Thymus (tissue), 11 donors: ENCODE data around the gene NLGN1. TPM values are rescaled to one million over a fixed set of nuclear protein-coding genes. Genes with fewer than 3 reads are reported as not detected.

Source experiments
- DNase-seq, 9 donors: peaks; one replicate each; pipeline ENCODE4 v3.0.0-alpha.2; 2013; ENCODE audit warnings: low spot score in 9 of 9, low read depth in 6 of 9, missing footprints in 1 of 9
- H3K27ac ChIP-seq, 2 donors: one replicate each; pipeline ENCODE4 v1.5.1; 2013; ENCODE audit warnings: control low read depth in 1 of 2, low read depth in 1 of 2, low read length in 1 of 2, mild to moderate bottlenecking in 1 of 2, moderate library complexity in 1 of 2
- H3K27me3 ChIP-seq, 2 donors: one replicate each; pipeline ENCODE4 v1.5.1; 2013; ENCODE audit warnings: low read length in 1 of 2; ENCODE audit not compliant: control insufficient read depth in 2 of 2, insufficient read depth in 1 of 2
- H3K36me3 ChIP-seq, 2 donors: one replicate each; pipeline ENCODE4 v1.5.1; 2013; ENCODE audit warnings: low read length in 1 of 2, mild to moderate bottlenecking in 1 of 2, moderate library complexity in 1 of 2; ENCODE audit not compliant: control insufficient read depth in 2 of 2, insufficient read depth in 2 of 2
- H3K4me1 ChIP-seq, 2 donors: one replicate each; pipeline ENCODE4 v1.5.1; 2013; ENCODE audit warnings: low read length in 2 of 2; ENCODE audit not compliant: control insufficient read depth in 2 of 2, insufficient read depth in 2 of 2
- H3K4me3 ChIP-seq, 2 donors: one replicate each; pipeline ENCODE4 v1.5.1; 2013; ENCODE audit warnings: low read length in 2 of 2, control low read depth in 1 of 2, mild to moderate bottlenecking in 1 of 2
- H3K9me3 ChIP-seq, 2 donors: one replicate each; pipeline ENCODE4 v1.5.1; 2013; ENCODE audit warnings: low read length in 1 of 2, mild to moderate bottlenecking in 1 of 2; ENCODE audit not compliant: control insufficient read depth in 2 of 2, insufficient read depth in 1 of 2
- WGBS: extraction: QIAGEN DNeasy Blood & Tissue Kit; methylation state at CpG from one replicate; pipeline ENCODE4 v1.1.7; 2013; 5-methylcytosine and 5-hydroxymethylcytosine counted together
- polyA plus RNA-seq: library from polyadenylated mRNA; stranded (reverse); fragments of 200-250 nt; gene quantifications from one replicate; pipeline ENCODE4 v1.2.3, GENCODE V29; 2013
- total RNA-seq: library from RNA; stranded (reverse); fragments of 120-200 nt; gene quantifications from one replicate; pipeline ENCODE4 v1.2.4, GENCODE V29; 2013
- donor health status: healthy.

Gene NLGN1
- total and polyA plus RNA-seq, 2 donors = 0.16 to 0.90 TPM

- no peak overlapping the region for H3K27ac ChIP-seq
- H3K9me3 ChIP-seq = no peaks in the 10 kb centered on the region
- no peaks in the 10 kb centered on the region for H3K4me1 ChIP-seq
- no peaks in the 10 kb centered on the region for H3K36me3 ChIP-seq
- H3K27me3 ChIP-seq = no peaks in the 10 kb centered on the region
- H3K4me3 ChIP-seq = no peak overlapping the region
- 90% methylated on average over 2 of the region's 2 CpGs for WGBS
- DNase-seq = no peak
Observed at GRCh38 chr3:173556546-173556945, 159.0 kb downstream of the NLGN1 start.

GRCh38 chr3:173567997-173568396 lies 170.5 kb downstream of the NLGN1 start:
- H3K4me1 ChIP-seq = no peaks in the 10 kb centered on the region
- no peaks in the 10 kb centered on the region for H3K9me3 ChIP-seq
- H3K36me3 ChIP-seq = no peaks in the 10 kb centered on the region
- H3K27me3 ChIP-seq = no peaks in the 10 kb centered on the region
- DNase-seq = no peak
- H3K4me3 ChIP-seq = no peak overlapping the region
- 96% methylated on average over 3 of the region's 3 CpGs for WGBS
- no peak overlapping the region for H3K27ac ChIP-seq

DNA sequence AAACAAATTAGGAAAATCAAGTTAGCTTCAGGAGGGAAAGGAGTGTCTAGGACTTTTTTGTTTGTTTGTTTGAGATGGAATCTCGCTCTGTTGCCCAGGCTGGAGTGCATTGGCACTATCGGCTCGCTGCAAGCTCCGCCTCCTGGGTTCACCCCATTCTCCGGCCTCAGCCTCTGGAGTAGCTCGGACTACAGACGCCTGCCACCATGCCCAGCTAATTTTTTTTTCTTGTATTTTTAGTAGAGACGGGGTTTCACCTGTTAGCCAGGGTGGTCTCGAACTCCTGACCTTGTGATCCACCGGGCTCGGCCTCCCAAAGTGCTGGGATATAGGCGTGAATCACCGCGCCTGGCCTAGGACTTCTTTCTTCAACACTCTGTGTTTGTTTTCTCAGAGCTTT lies 171.1 kb downstream of the NLGN1 start:
- Histone ChIP-seq H3K27me3 (no peaks in the 10 kb centered on the region), H3K27ac (no peak overlapping the region), H3K9me3 (no peaks in the 10 kb centered on the region), H3K4me3 (no peak overlapping the region), H3K4me1 (no peaks in the 10 kb centered on the region), H3K36me3 (no peaks in the 10 kb centered on the region)
- WGBS = 97% methylated on average over 14 of the region's 14 CpGs
- no peak for DNase-seq

GRCh38 chr3:173583496-173583895 lies 186.0 kb downstream of the NLGN1 start:
- WGBS = 95% methylated on average over 2 of the region's 2 CpGs
- Histone ChIP-seq H3K27ac (no peak overlapping the region), H3K9me3 (no peaks in the 10 kb centered on the region), H3K27me3 (peaks cover 13 to 19% of the 10 kb centered on the region in 2 donors), H3K4me3 (no peak overlapping the region), H3K36me3 (no peaks in the 10 kb centered on the region), H3K4me1 (peaks cover 3 to 10% of the 10 kb centered on the region in 2 donors)
- no peak for DNase-seq

DNA sequence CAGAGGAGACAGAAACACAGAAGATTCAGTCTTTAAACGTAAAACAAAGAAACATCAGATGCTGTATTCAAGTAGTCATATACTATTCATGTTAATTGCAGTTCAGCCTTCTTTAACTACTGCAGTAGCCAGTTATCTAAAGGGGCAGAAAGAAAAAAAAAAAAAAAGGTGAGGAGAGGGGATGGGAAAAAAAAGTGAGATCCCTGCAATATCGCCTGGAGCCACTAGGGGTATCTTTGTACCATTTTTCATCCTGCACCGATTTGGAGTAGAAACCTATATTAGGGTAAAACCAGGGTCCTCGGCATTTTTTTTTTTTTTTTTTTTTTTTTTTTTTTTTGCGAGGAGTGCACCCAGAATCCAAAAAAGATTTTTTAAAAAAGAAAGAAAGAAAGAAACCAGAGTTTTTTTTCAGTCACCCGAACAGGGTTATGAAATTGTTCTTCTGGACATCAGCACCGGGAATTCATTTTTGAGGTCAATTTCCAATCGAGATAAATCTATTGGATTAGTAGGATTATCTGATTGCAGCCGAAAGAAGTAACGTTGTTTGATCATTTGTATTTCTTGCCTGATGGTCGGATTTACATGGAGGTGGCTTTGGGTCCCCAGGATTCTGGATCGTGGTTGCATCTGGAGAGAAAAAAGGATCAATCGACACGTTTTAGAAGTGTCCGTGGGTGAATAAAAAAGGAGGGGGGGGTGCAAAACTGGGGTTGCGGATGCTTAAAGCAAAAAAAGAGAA lies 186.7 kb downstream of the NLGN1 start:
- DNase-seq = peak in 3 of 9 donors; percentile 17 to 49 (median 18)
- peaks cover 3 to 10% of the 10 kb centered on the region in 2 donors for H3K4me1 ChIP-seq
- H3K27ac ChIP-seq = no peak overlapping the region
- WGBS = 10% methylated on average over 16 of the region's 16 CpGs
- peak overlapping the region; percentile 30 to 45 for H3K4me3 ChIP-seq
- H3K27me3 ChIP-seq = peaks cover 13 to 19% of the 10 kb centered on the region in 2 donors
- no peaks in the 10 kb centered on the region for H3K9me3 ChIP-seq
- H3K36me3 ChIP-seq = no peaks in the 10 kb centered on the region

DNA sequence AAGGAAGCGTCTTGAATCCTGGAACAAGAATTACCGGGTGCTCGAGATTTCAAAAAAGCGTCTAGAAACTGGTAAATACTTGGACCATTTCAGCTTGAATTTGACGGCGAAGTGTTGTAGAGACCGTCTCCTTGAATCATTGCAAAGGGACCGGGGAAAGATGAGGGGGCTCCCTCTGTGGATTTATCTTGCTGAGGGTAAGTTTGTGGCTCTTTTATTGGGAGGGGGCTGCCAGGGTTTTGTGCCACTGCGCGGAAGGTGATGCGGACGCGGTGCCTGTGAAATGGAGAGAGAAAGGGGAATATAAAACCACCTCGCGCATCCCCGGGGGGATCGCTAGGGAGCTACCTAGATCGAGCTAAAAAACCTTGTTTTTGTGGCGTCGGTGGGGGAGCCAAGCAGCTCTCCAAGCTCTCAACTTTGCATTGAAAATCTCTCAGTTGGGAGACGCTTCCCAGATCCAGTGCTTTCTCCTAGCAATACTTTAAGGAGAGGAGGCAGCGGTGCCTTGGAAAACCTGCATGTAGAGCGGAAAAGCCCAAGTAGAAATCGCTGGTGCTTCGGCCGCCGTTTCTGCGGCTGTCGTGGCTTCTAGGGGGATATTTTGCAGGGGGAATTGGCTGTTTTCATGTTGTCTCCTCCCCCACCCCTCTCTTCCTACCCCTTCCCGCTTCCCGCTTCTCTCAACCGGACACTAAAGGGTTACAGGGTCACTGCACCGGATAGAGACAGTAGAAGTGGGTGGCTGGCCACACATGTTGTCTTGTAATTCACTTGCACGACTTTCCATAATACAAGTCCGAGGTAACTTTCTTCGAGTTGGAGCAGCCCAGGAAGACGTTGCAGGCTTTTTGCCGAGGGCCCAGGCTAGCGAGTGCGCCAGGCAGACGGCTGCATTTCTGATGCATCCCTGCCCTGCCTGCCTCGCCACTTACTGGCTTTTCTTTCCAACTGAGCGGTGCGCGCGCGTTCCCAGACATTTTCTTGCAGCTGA lies 187.6 kb downstream of the NLGN1 start:
- no peak overlapping the region for H3K27ac ChIP-seq
- no peaks in the 10 kb centered on the region for H3K9me3 ChIP-seq
- H3K36me3 ChIP-seq = no peaks in the 10 kb centered on the region
- peaks cover 3 to 10% of the 10 kb centered on the region in 2 donors for H3K4me1 ChIP-seq
- H3K4me3 ChIP-seq = peak overlapping the region; percentile 30 to 45
- DNase-seq = peak in 1 of 9 donors; percentile 34
- 7% methylated on average over 47 of the region's 47 CpGs for WGBS
- H3K27me3 ChIP-seq = peaks cover 13 to 19% of the 10 kb centered on the region in 2 donors

DNA sequence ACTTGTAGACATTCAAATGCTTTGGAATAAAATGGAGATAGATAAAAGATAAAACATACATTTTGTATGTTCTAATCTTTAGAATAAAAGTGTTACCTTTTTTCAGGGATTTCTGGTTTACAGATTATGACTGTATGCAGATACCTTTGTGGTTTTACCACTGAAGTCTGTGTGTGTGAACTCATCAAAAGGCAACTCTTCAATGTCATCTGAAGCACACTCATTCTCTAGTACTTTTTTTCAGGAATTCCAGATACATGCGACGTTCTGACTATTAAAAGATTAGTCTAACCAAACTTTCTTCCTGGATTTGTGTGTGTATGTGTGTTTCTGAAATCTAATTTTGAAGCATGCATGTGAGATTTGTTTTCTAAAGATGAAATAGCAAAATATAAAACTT lies 188.6 kb downstream of the NLGN1 start:
- Histone ChIP-seq H3K9me3 (no peaks in the 10 kb centered on the region), H3K27ac (no peak overlapping the region), H3K4me1 (peaks cover 3 to 10% of the 10 kb centered on the region in 2 donors), H3K4me3 (no peak overlapping the region), H3K36me3 (no peaks in the 10 kb centered on the region), H3K27me3 (peaks cover 13 to 19% of the 10 kb centered on the region in 2 donors)
- DNase-seq = peak in 1 of 9 donors; percentile 6
- WGBS = 86% methylated on average over 2 of the region's 2 CpGs

DNA sequence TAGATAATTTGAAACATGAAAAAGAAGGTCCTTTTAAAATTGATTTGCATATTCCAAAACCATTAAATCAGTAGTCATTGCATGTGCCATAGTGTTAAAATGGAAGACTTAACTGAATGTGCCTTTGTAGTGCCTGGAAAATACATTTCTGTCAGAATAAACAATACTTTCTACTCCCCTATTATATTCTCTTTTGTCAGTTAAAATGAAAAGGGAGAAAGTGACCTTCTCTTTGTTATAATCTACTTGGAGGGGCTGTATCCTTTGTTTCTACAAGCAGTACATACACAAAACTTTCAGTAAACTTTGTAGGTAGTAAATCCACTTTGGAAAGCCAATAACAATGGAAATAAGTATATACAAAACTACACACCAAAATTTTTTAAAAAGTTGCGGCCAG lies 189.5 kb downstream of the NLGN1 start:
- Histone ChIP-seq H3K9me3 (no peaks in the 10 kb centered on the region), H3K36me3 (no peaks in the 10 kb centered on the region), H3K27me3 (peaks cover 13 to 19% of the 10 kb centered on the region in 2 donors), H3K4me3 (no peak overlapping the region), H3K4me1 (peaks cover 3 to 10% of the 10 kb centered on the region in 2 donors), H3K27ac (no peak overlapping the region)
- DNase-seq = no peak
- WGBS = 98% methylated on average over 1 of the region's 1 CpG

DNA sequence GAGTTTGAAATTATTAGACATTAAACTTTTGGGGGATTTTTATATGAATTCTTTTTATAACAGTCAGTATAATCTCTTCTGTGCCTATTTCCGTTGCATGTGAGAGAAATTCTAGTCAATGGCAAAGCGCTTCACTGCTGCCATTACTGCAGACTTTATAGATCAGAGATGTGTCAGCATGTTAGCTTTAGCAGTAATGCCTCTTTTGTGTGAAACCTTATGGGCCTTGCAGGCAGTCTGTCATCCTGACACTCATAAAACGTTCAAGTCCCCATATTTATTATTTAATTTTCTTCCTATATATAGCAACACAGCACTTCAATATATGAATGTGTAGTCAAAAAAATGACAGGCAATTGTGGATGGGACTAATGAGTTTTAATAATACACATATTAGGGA lies 191.0 kb downstream of the NLGN1 start:
- no peaks in the 10 kb centered on the region for H3K36me3 ChIP-seq
- peaks cover 3 to 10% of the 10 kb centered on the region in 2 donors for H3K4me1 ChIP-seq
- H3K9me3 ChIP-seq = no peaks in the 10 kb centered on the region
- no peak overlapping the region for H3K27ac ChIP-seq
- DNase-seq = no peak
- 90% methylated on average over 3 of the region's 3 CpGs for WGBS
- no peak overlapping the region for H3K4me3 ChIP-seq
- H3K27me3 ChIP-seq = peaks cover 13 to 19% of the 10 kb centered on the region in 2 donors
